KMS-11 (cell line): Measurements from ENCODE around the gene NR1I2.

Experiments used
- H2AFZ ChIP-seq: fragments of 200-600 bp; sonication (generic); 2 replicates; pipeline ENCODE4 v1.6.1; 2016; ENCODE audit warnings: antibody characterized with exemption, mixed run types, low read depth
- H3K27ac ChIP-seq: fragments of 200-600 bp; sonication (generic); 2 replicates; pipeline ENCODE4 v1.6.1; 2016; ENCODE audit warnings: mild to moderate bottlenecking, mixed run types
- H3K27me3 ChIP-seq: fragments of 200-600 bp; sonication (generic); 2 replicates; pipeline ENCODE4 v1.6.1; 2017; ENCODE audit warnings: mild to moderate bottlenecking, low read depth, mixed run types, moderate library complexity; ENCODE audit not compliant: insufficient read depth
- H3K36me3 ChIP-seq: fragments of 200-600 bp; sonication (generic); 2 replicates; pipeline ENCODE4 v1.6.1; 2017; ENCODE audit warnings: mild to moderate bottlenecking, mixed run types; ENCODE audit not compliant: insufficient read depth
- H3K4me1 ChIP-seq: fragments of 200-600 bp; sonication (generic); 2 replicates; pipeline ENCODE4 v1.6.1; 2016; ENCODE audit warnings: mild to moderate bottlenecking, low read depth, mixed run types; ENCODE audit not compliant: poor library complexity, severe bottlenecking
- H3K4me2 ChIP-seq: fragments of 200-600 bp; sonication (generic); 2 replicates; pipeline ENCODE4 v1.7.0; 2016; ENCODE audit warnings: mild to moderate bottlenecking, mixed run types
- H3K4me3 ChIP-seq: fragments of 200-600 bp; sonication (generic); IDR thresholded peaks from 2 replicates; pipeline ENCODE4 v1.6.1; 2017; ENCODE audit warnings: low read depth, low read length, mixed read lengths; ENCODE audit not compliant: insufficient read depth
- H3K79me2 ChIP-seq: fragments of 200-600 bp; sonication (generic); 2 replicates; pipeline ENCODE4 v1.6.1; 2016; ENCODE audit warnings: low read depth, mixed run types; ENCODE audit not compliant: insufficient read depth
- H3K9ac ChIP-seq: fragments of 200-600 bp; sonication (generic); 2 replicates; pipeline ENCODE4 v1.6.1; 2016; ENCODE audit warnings: mild to moderate bottlenecking, mixed run types
- H4K20me1 ChIP-seq: fragments of 200-600 bp; sonication (generic); 2 replicates; pipeline ENCODE4 v1.6.1; 2016; ENCODE audit warnings: mild to moderate bottlenecking, mixed run types; ENCODE audit not compliant: insufficient read depth
- CTCF ChIP-seq: fragments of 200-600 bp; sonication (generic); conservative IDR thresholded peaks from 2 replicates; pipeline ENCODE4 v1.6.1; 2017; ENCODE audit warnings: low read depth, mild to moderate bottlenecking, antibody characterized with exemption, low read length, moderate library complexity, mixed read lengths

NR1I2 gene

GRCh38 chr3:119856695-119857094 is 74.8 kb downstream of the NR1I2 start:
- no peak overlapping the region for H2AFZ ChIP-seq
- H4K20me1 ChIP-seq, result no peaks in the 10 kb centered on the region; the same call in 1 of the 2 replicates
- H3K27me3 ChIP-seq, result no peaks in the 10 kb centered on the region
- no peaks in the 10 kb centered on the region for H3K36me3 ChIP-seq
- no peaks in the 10 kb centered on the region for H3K79me2 ChIP-seq
- TF ChIP-seq CTCF, result no peak
- no peak overlapping the region for H3K27ac ChIP-seq
- no peaks in the 10 kb centered on the region for H3K4me1 ChIP-seq
- H3K4me2 ChIP-seq, result no peak overlapping the region
- no peak overlapping the region for H3K9ac ChIP-seq
- no peak overlapping the region for H3K4me3 ChIP-seq

- Histone ChIP-seq H3K79me2 (no peaks in the 10 kb centered on the region), H4K20me1 (no peaks in the 10 kb centered on the region), H2AFZ (no peak overlapping the region), H3K4me1 (no peaks in the 10 kb centered on the region), H3K9ac (no peak overlapping the region), H3K27ac (no peak overlapping the region), H3K4me2 (no peak overlapping the region), H3K4me3 (no peak overlapping the region), H3K36me3 (no peaks in the 10 kb centered on the region; the same call in 1 of the 2 replicates), H3K27me3 (no peaks in the 10 kb centered on the region)
- TF ChIP-seq CTCF, result no peak
These were observed 77.1 kb downstream of the NR1I2 start for GRCh38 chr3:119858957-119859356.

GRCh38 chr3:119859728-119860127 is 77.8 kb downstream of the NR1I2 start:
- TF ChIP-seq CTCF, result no peak
- no peaks in the 10 kb centered on the region for H4K20me1 ChIP-seq
- no peaks in the 10 kb centered on the region for H3K4me1 ChIP-seq
- no peaks in the 10 kb centered on the region for H3K27me3 ChIP-seq
- H3K36me3 ChIP-seq, result no peaks in the 10 kb centered on the region; the same call in 1 of the 2 replicates
- no peak overlapping the region for H2AFZ ChIP-seq
- H3K79me2 ChIP-seq, result no peaks in the 10 kb centered on the region
- H3K4me2 ChIP-seq, result no peak overlapping the region
- H3K9ac ChIP-seq, result no peak overlapping the region
- no peak overlapping the region for H3K27ac ChIP-seq
- no peak overlapping the region for H3K4me3 ChIP-seq

GRCh38 chr3:119861681-119862080 is 79.8 kb downstream of the NR1I2 start:
- H3K36me3 ChIP-seq, result no peaks in the 10 kb centered on the region; the same call in 1 of the 2 replicates

More at GRCh38 chr3:119861681-119862080, 79.8 kb downstream of the NR1I2 start:
- Histone ChIP-seq H3K4me2 (no peak overlapping the region), H3K27me3 (no peaks in the 10 kb centered on the region), H3K27ac (no peak overlapping the region), H3K79me2 (no peaks in the 10 kb centered on the region), H3K4me1 (no peaks in the 10 kb centered on the region), H4K20me1 (no peaks in the 10 kb centered on the region), H3K9ac (no peak overlapping the region), H3K4me3 (no peak overlapping the region), H2AFZ (no peak overlapping the region)
- no peak for TF ChIP-seq CTCF
